Mesenchymal stem cell (in vitro differentiated cells and primary cell): Measurements from ENCODE around the gene ACHE.

Source experiments
- DNase-seq: peaks from one replicate; pipeline ENCODE4 v3.0.0-alpha.2; 2013
- H2AFZ ChIP-seq: one replicate; pipeline ENCODE4 v1.6.1; 2013; ENCODE audit warnings: low read depth, mild to moderate bottlenecking, control low read depth, inconsistent platforms, low read length, moderate library complexity
- H2AK5ac ChIP-seq: 2 replicates; pipeline ENCODE4 v1.6.1; 2013; ENCODE audit warnings: low read length, moderate library complexity, mild to moderate bottlenecking, inconsistent platforms; ENCODE audit not compliant: severe bottlenecking
- H2BK120ac ChIP-seq: one replicate; pipeline ENCODE4 v1.6.1; 2013; ENCODE audit warnings: low read depth, mild to moderate bottlenecking, inconsistent platforms, low read length, moderate library complexity
- H2BK12ac ChIP-seq, 2 experiments: one replicate each; pipeline ENCODE4 v1.6.1; 2013; ENCODE audit warnings: inconsistent platforms in 2 of 2, low read length in 2 of 2, mild to moderate bottlenecking in 2 of 2, moderate library complexity in 2 of 2, control low read depth in 1 of 2
- H2BK15ac ChIP-seq: one replicate; pipeline ENCODE4 v1.6.1; 2013; ENCODE audit warnings: mild to moderate bottlenecking, low read depth, inconsistent platforms; ENCODE audit not compliant: poor library complexity, severe bottlenecking
- H2BK5ac ChIP-seq: 2 replicates; pipeline ENCODE4 v1.6.1; 2013; ENCODE audit warnings: low read depth, mild to moderate bottlenecking, low read length, control low read depth, inconsistent platforms; ENCODE audit not compliant: poor library complexity, severe bottlenecking
- H3K14ac ChIP-seq, 2 experiments: one replicate each; pipeline ENCODE4 v1.6.1; 2013; ENCODE audit warnings: inconsistent platforms in 2 of 2, low read length in 2 of 2, control low read depth in 1 of 2, mild to moderate bottlenecking in 1 of 2, moderate library complexity in 1 of 2
- H3K18ac ChIP-seq, 2 experiments: one replicate each; pipeline ENCODE4 v1.6.1; 2013; ENCODE audit warnings: inconsistent platforms in 2 of 2, low read length in 2 of 2, control low read depth in 1 of 2, low read depth in 1 of 2, mild to moderate bottlenecking in 1 of 2
- H3K23ac ChIP-seq, 2 experiments: one replicate each; pipeline ENCODE4 v1.6.1; 2013; ENCODE audit warnings: inconsistent platforms in 2 of 2, low read length in 2 of 2, mild to moderate bottlenecking in 2 of 2, moderate library complexity in 2 of 2, control low read depth in 1 of 2
- H3K27ac ChIP-seq: 2 replicates; pipeline ENCODE4 v1.5.1; 2013; ENCODE audit warnings: mild to moderate bottlenecking, moderate library complexity, low read length, control low read depth, inconsistent platforms; ENCODE audit not compliant: poor library complexity, severe bottlenecking
- H3K27me3 ChIP-seq, 2 experiments: 2 replicates each; pipeline versions ENCODE4 v1.6.1 to v1.7.0; 2013; ENCODE audit warnings: low read length in 2 of 2, mild to moderate bottlenecking in 2 of 2, moderate library complexity in 2 of 2, control low read depth in 1 of 2, inconsistent platforms in 1 of 2; ENCODE audit not compliant: control insufficient read depth in 1 of 2, insufficient read depth in 1 of 2
- H3K36me3 ChIP-seq, 2 experiments: 2 replicates each; pipeline versions ENCODE4 v1.6.1 to v1.7.0; 2013; ENCODE audit warnings: low read length in 2 of 2, control low read depth in 1 of 2, inconsistent platforms in 1 of 2, low read depth in 1 of 2, mild to moderate bottlenecking in 1 of 2; ENCODE audit not compliant: insufficient read depth in 2 of 2, control insufficient read depth in 1 of 2
- H3K4ac ChIP-seq, 2 experiments: one replicate each; pipeline ENCODE4 v1.6.1; 2013; ENCODE audit warnings: inconsistent platforms in 2 of 2, low read length in 2 of 2, mild to moderate bottlenecking in 2 of 2, moderate library complexity in 2 of 2, control low read depth in 1 of 2, low read depth in 1 of 2
- H3K4me1 ChIP-seq: 2 replicates; pipeline ENCODE4 v1.6.1; 2013; ENCODE audit warnings: low read depth, low read length, control low read depth; ENCODE audit not compliant: control insufficient read depth, insufficient read depth
- H3K4me2 ChIP-seq: 2 replicates; pipeline ENCODE4 v1.6.1; 2013; ENCODE audit warnings: low read length, mild to moderate bottlenecking, inconsistent platforms; ENCODE audit not compliant: poor library complexity, severe bottlenecking
- H3K4me3 ChIP-seq, 2 experiments: 2 replicates each; pipeline versions ENCODE4 v1.5.1 to v1.7.0; 2013; ENCODE audit warnings: low read length in 2 of 2, mild to moderate bottlenecking in 2 of 2, control low read depth in 1 of 2, low read depth in 1 of 2; ENCODE audit not compliant: insufficient read depth in 1 of 2
- H3K79me1 ChIP-seq: replicated peaks from 2 replicates; pipeline ENCODE4 v1.6.1; 2013; ENCODE audit warnings: mild to moderate bottlenecking, control low read depth, low read length, inconsistent platforms; ENCODE audit not compliant: poor library complexity, severe bottlenecking
- H3K9ac ChIP-seq: 2 replicates; pipeline ENCODE4 v1.7.0; 2013; ENCODE audit warnings: mild to moderate bottlenecking, low read length, moderate library complexity
- H3K9me3 ChIP-seq: 2 replicates; pipeline ENCODE4 v1.7.0; 2013; ENCODE audit warnings: mild to moderate bottlenecking, low read length; ENCODE audit not compliant: control insufficient read depth
- H4K8ac ChIP-seq: one replicate; pipeline ENCODE4 v1.6.1; 2013; ENCODE audit warnings: inconsistent platforms, mild to moderate bottlenecking, low read length, moderate library complexity
- H4K91ac ChIP-seq: one replicate; pipeline ENCODE4 v1.6.1; 2013; ENCODE audit warnings: mild to moderate bottlenecking, low read length, inconsistent platforms
- WGBS: methylation state at CpG from one replicate; pipeline ENCODE4 v1.1.7; 2013; ENCODE audit warnings: mixed read lengths; 5-methylcytosine and 5-hydroxymethylcytosine counted together

The ACHE gene

DNA sequence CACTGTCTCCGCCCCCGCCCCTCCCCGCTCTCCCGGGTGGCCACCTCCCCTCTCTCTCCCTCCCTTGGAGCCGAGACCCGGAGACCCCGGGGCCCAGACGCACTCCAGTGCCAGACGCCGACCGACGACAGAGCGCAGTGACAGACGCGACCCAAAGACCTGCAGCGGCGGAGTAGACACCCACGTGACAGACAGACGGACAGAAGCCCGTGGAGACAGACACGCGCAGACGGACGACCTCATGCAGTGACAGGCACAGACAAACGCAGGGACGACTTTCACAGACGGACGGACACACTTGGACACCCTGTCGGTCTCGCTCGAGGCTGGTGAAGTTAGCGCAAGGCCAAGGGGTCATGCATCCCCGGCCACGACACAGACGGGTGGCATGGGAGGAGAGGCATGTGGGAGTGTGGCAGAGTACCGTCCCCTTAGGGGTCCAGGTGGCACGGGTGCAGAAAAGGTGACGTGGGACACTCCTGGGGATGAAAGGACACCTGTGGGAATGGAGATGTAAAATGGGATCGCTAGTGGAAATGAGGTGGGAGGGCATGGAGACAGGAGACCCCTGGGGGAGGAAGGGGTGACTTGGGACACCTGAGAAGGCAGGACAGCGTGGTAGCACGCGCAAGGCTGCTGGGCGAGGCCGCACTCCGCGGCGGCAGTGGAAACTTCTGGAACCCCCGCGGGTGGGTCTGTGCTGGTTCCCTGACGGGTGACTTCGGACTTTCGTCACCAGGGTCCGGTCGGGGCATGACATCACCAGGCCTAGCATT is 456 bp upstream of the ACHE start:
- Histone ChIP-seq H3K4ac (no peak overlapping the region), H3K36me3 (no peaks in the 10 kb centered on the region), H3K9me3 (no peaks in the 10 kb centered on the region), H4K8ac (no peak overlapping the region), H2AK5ac (no peak overlapping the region), H3K4me2 (peak overlapping the region; percentile 79), H2BK120ac (no peak overlapping the region), H3K79me1 (no peaks in the 10 kb centered on the region), H3K23ac (peak overlapping the region in 1 of 2 experiments; percentile 83), H3K9ac (no peak overlapping the region), H2BK15ac (no peak overlapping the region), H3K4me1 (peaks cover 29% of the 10 kb centered on the region), H3K27me3 (peaks cover 38 to 68% of the 10 kb centered on the region in 2 experiments), H3K18ac (no peak overlapping the region), H4K91ac (no peak overlapping the region), H2BK12ac (no peak overlapping the region), H3K4me3 (peak overlapping the region in 1 of 2 experiments; percentile 48), H2BK5ac (no peak overlapping the region), H3K14ac (no peak overlapping the region), H3K27ac (no peak overlapping the region), H2AFZ (peak overlapping the region; percentile 68)
- no peak for DNase-seq
- 7% methylated on average over 50 of the region's 54 CpGs for WGBS

DNA sequence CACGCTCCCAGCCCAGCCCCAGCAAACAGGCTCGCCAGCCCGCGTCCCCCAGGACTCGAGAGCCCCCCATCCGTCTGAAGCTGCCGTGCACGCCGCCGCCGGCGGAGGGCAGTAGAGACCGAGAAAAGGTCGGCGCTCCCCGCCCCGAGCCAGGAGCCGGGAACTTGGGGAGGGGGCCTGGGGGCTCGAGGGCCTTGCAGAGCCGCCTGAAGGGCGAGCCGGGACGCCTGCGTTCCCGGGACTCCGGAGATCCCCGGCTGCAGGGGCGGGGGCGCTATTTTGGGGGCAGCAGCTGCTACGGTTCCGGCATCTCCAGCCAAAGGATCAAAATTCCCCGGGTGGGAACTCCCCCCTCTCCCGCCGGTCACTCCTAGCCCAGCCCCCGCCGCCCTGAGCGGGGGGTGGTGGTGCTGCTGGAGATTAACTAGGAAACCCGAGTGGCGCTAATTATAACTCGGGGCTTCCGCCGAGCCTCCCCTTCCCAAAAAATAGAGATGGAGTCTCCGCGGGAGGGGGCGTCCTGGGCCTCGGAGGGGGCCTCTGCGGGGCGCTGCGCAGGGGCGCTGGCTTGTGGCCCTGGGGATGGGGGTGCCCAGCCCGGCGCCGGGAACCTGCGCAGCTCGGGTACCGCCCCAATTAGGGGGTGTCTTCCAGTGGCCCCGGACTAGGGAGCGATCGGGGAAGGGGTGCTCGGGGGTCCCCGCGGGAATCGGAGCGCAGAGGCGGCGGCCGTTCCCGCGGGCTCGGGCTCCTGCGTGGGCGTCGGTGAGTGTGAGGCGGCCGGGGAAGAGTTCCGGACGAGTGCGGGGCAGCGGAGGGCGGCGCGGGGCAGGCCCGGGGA is 608 bp downstream of the ACHE start:
- H3K79me1 ChIP-seq: no peaks in the 10 kb centered on the region
- no peak overlapping the region for H3K27ac ChIP-seq
- under 1% methylated on average over 62 of the region's 83 CpGs for WGBS

DNA sequence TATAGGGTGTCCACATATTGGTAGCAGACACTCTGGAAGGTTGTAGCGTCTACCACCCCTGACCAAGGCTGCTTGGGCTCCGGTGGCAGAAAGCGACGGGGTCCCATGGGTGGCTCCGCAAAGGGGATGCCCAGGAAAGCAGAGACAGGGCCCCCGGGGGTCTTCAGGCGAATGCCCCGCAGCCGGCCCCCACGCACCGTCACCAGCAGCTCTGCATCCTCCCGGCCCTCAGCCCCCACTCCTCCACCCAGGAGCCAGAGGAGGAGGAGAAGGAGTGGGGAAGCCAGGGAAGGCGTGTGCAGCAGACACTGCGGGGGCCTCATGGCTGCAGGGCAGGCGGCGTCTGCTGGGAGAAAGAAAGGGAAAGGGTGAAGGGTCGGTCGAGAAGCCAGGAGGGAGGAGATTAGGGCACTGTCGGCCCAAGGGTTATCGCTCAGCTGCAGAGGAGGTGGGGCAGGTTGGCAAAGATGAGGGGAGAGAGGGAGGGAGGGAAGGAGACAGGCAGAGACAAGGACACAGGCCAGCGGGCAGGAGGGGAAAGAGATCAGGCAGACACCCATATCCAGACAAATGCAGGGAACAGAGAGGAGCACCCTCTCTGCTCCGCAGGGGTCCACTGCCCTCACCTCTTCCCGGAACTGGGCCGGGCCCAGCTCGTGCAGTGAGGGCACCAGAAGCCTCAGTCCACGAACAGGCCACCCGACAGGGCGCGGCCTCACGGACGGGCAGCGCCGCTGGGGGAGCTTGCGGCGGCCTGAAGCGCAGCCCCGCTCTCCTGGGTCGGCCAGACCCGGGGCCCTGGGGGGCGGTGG is 1.6 kb downstream of the ACHE start:
- Histone ChIP-seq H3K9ac (no peak overlapping the region), H2BK120ac (no peak overlapping the region), H3K4me3 (peak overlapping the region in 1 of 2 experiments; percentile 53), H2AK5ac (no peak overlapping the region), H3K23ac (no peak overlapping the region), H3K36me3 (peaks cover 0 to under 1% of the 10 kb centered on the region in 2 experiments), H3K27me3 (peaks cover 23 to 50% of the 10 kb centered on the region in 2 experiments), H3K4me1 (peaks cover 43% of the 10 kb centered on the region), H2BK5ac (no peak overlapping the region), H3K27ac (no peak overlapping the region), H3K4me2 (peak overlapping the region; percentile 87), H2BK12ac (peak overlapping the region in 1 of 2 experiments; percentile 30), H3K79me1 (no peaks in the 10 kb centered on the region), H2BK15ac (peak overlapping the region; percentile 13), H4K91ac (no peak overlapping the region), H2AFZ (peak overlapping the region; percentile 46), H3K18ac (no peak overlapping the region), H3K4ac (peak overlapping the region in 1 of 2 experiments; percentile 28), H3K14ac (no peak overlapping the region), H3K9me3 (no peaks in the 10 kb centered on the region), H4K8ac (peak overlapping the region; percentile 54)
- no peak for DNase-seq
- WGBS: 52% methylated on average over 26 of the region's 40 CpGs

More for the DNA sequence above, 608 bp downstream of the ACHE start:
- Histone ChIP-seq H3K9ac (no peak overlapping the region), H2AFZ (no peak overlapping the region), H3K36me3 (no peaks in the 10 kb centered on the region), H3K4ac (no peak overlapping the region), H2BK120ac (peak overlapping the region; percentile 8), H3K23ac (peak overlapping the region in 1 of 2 experiments; percentile 91), H2BK5ac (no peak overlapping the region), H3K4me3 (peak overlapping the region; percentile 44 to 53), H2BK12ac (no peak overlapping the region), H4K8ac (no peak overlapping the region), H3K14ac (no peak overlapping the region), H3K27me3 (peaks cover 28 to 59% of the 10 kb centered on the region in 2 experiments), H4K91ac (no peak overlapping the region), H3K9me3 (no peaks in the 10 kb centered on the region), H3K18ac (no peak overlapping the region), H2BK15ac (peak overlapping the region; percentile 82), H2AK5ac (no peak overlapping the region), H3K4me1 (peaks cover 38% of the 10 kb centered on the region), H3K4me2 (peak overlapping the region; percentile 87)
- DNase-seq: peak; percentile 46
